ENCODE data around the gene PHLDB3.
"Not testable (repeated sequence)": the region's sequence is repeated elsewhere in the genome, so short reads cannot be mapped to it uniquely, and the experiment has no call there.

Gene PHLDB3

GRCh38 chr19:43504426-43505185 lies at the start of gene PHLDB3:
TSS of gene PHLDB3 (minus strand) at chr19:43504746. CDS start at chr19:43504118, 628 bp downstream.
- DNase-seq (ENCODE audit: extremely low read depth, low read depth), result no peak

GRCh38 chr19:43553656-43554055 lies 49.1 kb upstream of the PHLDB3 start:
- no peak for DNase-seq (ENCODE audit: extremely low read depth, low read depth)
- TF ChIP-seq CTCF (IDR thresholded peaks at IDR 0.05; ENCODE audit: low read depth, low read length), result no peak

More at GRCh38 chr19:43504426-43505185, at the start of gene PHLDB3:
- TF ChIP-seq CTCF (IDR thresholded peaks at IDR 0.05; ENCODE audit: low read depth, low read length), result no peak

- no peak for DNase-seq (ENCODE audit: extremely low read depth, low read depth)
- no peak for TF ChIP-seq CTCF (IDR thresholded peaks at IDR 0.05; ENCODE audit: low read depth, low read length)
Measured at GRCh38 chr19:43552616-43553015, 48.1 kb upstream of the PHLDB3 start.

- TF ChIP-seq CTCF (IDR thresholded peaks at IDR 0.05; ENCODE audit: low read depth, low read length), result no peak
- no peak for DNase-seq (ENCODE audit: extremely low read depth, low read depth)
Measured at GRCh38 chr19:43552198-43552450, 47.6 kb upstream of the PHLDB3 start.

GRCh38 chr19:43551399-43552197 lies 47.1 kb upstream of the PHLDB3 start:
- no peak for DNase-seq (ENCODE audit: extremely low read depth, low read depth)
- TF ChIP-seq CTCF (IDR thresholded peaks at IDR 0.05; ENCODE audit: low read depth, low read length), result no peak

- no peak for DNase-seq (ENCODE audit: extremely low read depth, low read depth)
Measured at GRCh38 chr19:43548706-43549105, 44.2 kb upstream of the PHLDB3 start.

GRCh38 chr19:43547926-43548325 lies 43.4 kb upstream of the PHLDB3 start:
- DNase-seq (ENCODE audit: extremely low read depth, low read depth), result not testable (repeated sequence)

More at GRCh38 chr19:43548706-43549105, 44.2 kb upstream of the PHLDB3 start:
- no peak for TF ChIP-seq CTCF (IDR thresholded peaks at IDR 0.05; ENCODE audit: low read depth, low read length)
